Measurements from ENCODE around the gene C12orf57. TPM values are rescaled to one million over a fixed set of nuclear protein-coding genes. Genes with fewer than 3 reads are reported as not detected.

The C12orf57 gene
- total and polyA plus RNA-seq, 2 of the 13 experiments (the other 11 are each of a cell fraction or from before 2014, with no cell fraction given), result 84.0 to 287 TPM

- TF ChIP-seq MTA1 (CRISPR knock-in tag; IDR thresholded peaks at IDR 0.05; ENCODE audit: borderline replicate concordance), result peak; percentile 30; the same call in 1 of the 2 replicates
- TF ChIP-seq HDAC1 (CRISPR knock-in tag; IDR thresholded peaks at IDR 0.05), result peak; percentile 59; the same call in 1 of the 2 replicates
- TF ChIP-seq GPBP1L1 (CRISPR knock-in tag; IDR thresholded peaks at IDR 0.05), result no peak
- no peak for TF ChIP-seq NR2F2 (IDR thresholded peaks at IDR 0.05; ENCODE audit: borderline replicate concordance, low read depth)
- TF ChIP-seq, protein P1, sequence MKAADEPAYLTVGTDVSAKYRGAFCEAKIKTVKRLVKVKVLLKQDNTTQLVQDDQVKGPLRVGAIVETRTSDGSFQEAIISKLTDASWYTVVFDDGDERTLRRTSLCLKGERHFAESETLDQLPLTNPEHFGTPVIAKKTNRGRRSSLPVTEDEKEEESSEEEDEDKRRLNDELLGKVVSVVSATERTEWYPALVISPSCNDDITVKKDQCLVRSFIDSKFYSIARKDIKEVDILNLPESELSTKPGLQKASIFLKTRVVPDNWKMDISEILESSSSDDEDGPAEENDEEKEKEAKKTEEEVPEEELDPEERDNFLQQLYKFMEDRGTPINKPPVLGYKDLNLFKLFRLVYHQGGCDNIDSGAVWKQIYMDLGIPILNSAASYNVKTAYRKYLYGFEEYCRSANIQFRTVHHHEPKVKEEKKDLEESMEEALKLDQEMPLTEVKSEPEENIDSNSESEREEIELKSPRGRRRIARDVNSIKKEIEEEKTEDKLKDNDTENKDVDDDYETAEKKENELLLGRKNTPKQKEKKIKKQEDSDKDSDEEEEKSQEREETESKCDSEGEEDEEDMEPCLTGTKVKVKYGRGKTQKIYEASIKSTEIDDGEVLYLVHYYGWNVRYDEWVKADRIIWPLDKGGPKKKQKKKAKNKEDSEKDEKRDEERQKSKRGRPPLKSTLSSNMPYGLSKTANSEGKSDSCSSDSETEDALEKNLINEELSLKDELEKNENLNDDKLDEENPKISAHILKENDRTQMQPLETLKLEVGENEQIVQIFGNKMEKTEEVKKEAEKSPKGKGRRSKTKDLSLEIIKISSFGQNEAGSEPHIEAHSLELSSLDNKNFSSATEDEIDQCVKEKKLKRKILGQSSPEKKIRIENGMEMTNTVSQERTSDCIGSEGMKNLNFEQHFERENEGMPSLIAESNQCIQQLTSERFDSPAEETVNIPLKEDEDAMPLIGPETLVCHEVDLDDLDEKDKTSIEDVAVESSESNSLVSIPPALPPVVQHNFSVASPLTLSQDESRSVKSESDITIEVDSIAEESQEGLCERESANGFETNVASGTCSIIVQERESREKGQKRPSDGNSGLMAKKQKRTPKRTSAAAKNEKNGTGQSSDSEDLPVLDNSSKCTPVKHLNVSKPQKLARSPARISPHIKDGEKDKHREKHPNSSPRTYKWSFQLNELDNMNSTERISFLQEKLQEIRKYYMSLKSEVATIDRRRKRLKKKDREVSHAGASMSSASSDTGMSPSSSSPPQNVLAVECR (CRISPR knock-in tag; IDR thresholded peaks at IDR 0.05; ENCODE audit: borderline replicate concordance), result peak; percentile 57; the same call in 1 of the 2 replicates
- no peak for TF ChIP-seq PPARG (CRISPR knock-in tag; conservative IDR thresholded peaks at IDR 0.05)
- TF ChIP-seq ZSCAN25 (CRISPR knock-in tag; IDR thresholded peaks at IDR 0.05), result peak; percentile 66; the same call in 1 of the 2 replicates
- peak; percentile 63; the same call in 1 of the 2 replicates for TF ChIP-seq MAX (IDR thresholded peaks at IDR 0.05)
- TF ChIP-seq ELF3 (CRISPR knock-in tag; IDR thresholded peaks at IDR 0.05), result peak; percentile 31; the same call in 1 of the 2 replicates
- no peak for TF ChIP-seq FOXJ3 (CRISPR knock-in tag; IDR thresholded peaks at IDR 0.05; ENCODE audit: borderline replicate concordance)
- TF ChIP-seq KLF16 (CRISPR knock-in tag; IDR thresholded peaks at IDR 0.05), result peak in 1 of 2 experiments; percentile 55; a peak in 1 of 4 replicates
- 0 out of 2 replicates have a peak, but pooled peaks have one; percentile 50 for TF ChIP-seq HOXA9 (CRISPR knock-in tag; IDR thresholded peaks at IDR 0.05; ENCODE audit: borderline replicate concordance)
- no peak for TF ChIP-seq MTF2 (CRISPR knock-in tag; IDR thresholded peaks at IDR 0.05; ENCODE audit: borderline replicate concordance)
- peak; percentile 58 for TF ChIP-seq AGO2 (optimal IDR thresholded peaks at IDR 0.05; ENCODE audit: low read depth, low read length)
- 0 out of 2 replicates have a peak, but pooled peaks have one; percentile 39 for TF ChIP-seq ZNF446 (CRISPR knock-in tag; IDR thresholded peaks at IDR 0.05)
- peak; percentile 19; the same call in 1 of the 2 replicates for TF ChIP-seq ZNF263 (CRISPR knock-in tag; IDR thresholded peaks at IDR 0.05)
- 0 out of 2 replicates have a peak, but pooled peaks have one; percentile 28 for TF ChIP-seq ZNF740 (CRISPR knock-in tag; IDR thresholded peaks at IDR 0.05)
- 0 out of 2 replicates have a peak, but pooled peaks have one; percentile 12 for TF ChIP-seq HOXA3 (CRISPR knock-in tag; IDR thresholded peaks at IDR 0.05)
- peak; percentile 60; the same call in 1 of the 2 replicates for TF ChIP-seq ZNF746 (CRISPR knock-in tag; IDR thresholded peaks at IDR 0.05)
- no peak for TF ChIP-seq AKAP8 (CRISPR knock-in tag; IDR thresholded peaks at IDR 0.05)
- peak; percentile 41; the same call in 1 of the 2 replicates for TF ChIP-seq SALL1 (CRISPR knock-in tag; IDR thresholded peaks at IDR 0.05)
- peak; percentile 56 for TF ChIP-seq KDM2A (CRISPR knock-in tag; IDR thresholded peaks at IDR 0.05; ENCODE audit: borderline replicate concordance, low read depth)
These were observed 16.3 kb upstream of the C12orf57 start, which contains the start of gene ATN1 (continued) for GRCh38 chr12:6927379-6928021.
